Ishikawa (cell line): ENCODE results near the gene IGDCC3.

Source experiments
- CEBPB ChIP-seq: IDR thresholded peaks from 2 replicates; pipeline ENCODE4 v1.6.1; 2012
- CREB1 ChIP-seq: IDR thresholded peaks from 2 replicates; pipeline ENCODE4 v1.6.1; 2012; ENCODE audit warnings: low read depth
- EGR1 ChIP-seq: IDR thresholded peaks from 2 replicates; pipeline ENCODE4 v1.6.1; 2012
- EP300 ChIP-seq: IDR thresholded peaks from 2 replicates; pipeline ENCODE4 v1.6.1; 2012; ENCODE audit warnings: borderline replicate concordance
- MAX ChIP-seq: IDR thresholded peaks from 2 replicates; pipeline ENCODE4 v1.6.1; 2012
- NFIC ChIP-seq: IDR thresholded peaks from 2 replicates; pipeline ENCODE4 v1.6.1; 2012
- RAD21 ChIP-seq: IDR thresholded peaks from 2 replicates; pipeline ENCODE4 v1.6.1; 2012; ENCODE audit warnings: low read depth
- USF1 ChIP-seq: IDR thresholded peaks from 2 replicates; pipeline ENCODE4 v1.6.1; 2012
- YY1 ChIP-seq: IDR thresholded peaks from 2 replicates; pipeline ENCODE4 v1.6.1; 2012; ENCODE audit warnings: low read depth
- TF ChIP-seq, protein P1 (sequence below): IDR thresholded peaks from 2 replicates; pipeline ENCODE4 v1.6.1; 2012; ENCODE audit warnings: low read depth, mild to moderate bottlenecking

- TF ChIP-seq, protein P1, sequence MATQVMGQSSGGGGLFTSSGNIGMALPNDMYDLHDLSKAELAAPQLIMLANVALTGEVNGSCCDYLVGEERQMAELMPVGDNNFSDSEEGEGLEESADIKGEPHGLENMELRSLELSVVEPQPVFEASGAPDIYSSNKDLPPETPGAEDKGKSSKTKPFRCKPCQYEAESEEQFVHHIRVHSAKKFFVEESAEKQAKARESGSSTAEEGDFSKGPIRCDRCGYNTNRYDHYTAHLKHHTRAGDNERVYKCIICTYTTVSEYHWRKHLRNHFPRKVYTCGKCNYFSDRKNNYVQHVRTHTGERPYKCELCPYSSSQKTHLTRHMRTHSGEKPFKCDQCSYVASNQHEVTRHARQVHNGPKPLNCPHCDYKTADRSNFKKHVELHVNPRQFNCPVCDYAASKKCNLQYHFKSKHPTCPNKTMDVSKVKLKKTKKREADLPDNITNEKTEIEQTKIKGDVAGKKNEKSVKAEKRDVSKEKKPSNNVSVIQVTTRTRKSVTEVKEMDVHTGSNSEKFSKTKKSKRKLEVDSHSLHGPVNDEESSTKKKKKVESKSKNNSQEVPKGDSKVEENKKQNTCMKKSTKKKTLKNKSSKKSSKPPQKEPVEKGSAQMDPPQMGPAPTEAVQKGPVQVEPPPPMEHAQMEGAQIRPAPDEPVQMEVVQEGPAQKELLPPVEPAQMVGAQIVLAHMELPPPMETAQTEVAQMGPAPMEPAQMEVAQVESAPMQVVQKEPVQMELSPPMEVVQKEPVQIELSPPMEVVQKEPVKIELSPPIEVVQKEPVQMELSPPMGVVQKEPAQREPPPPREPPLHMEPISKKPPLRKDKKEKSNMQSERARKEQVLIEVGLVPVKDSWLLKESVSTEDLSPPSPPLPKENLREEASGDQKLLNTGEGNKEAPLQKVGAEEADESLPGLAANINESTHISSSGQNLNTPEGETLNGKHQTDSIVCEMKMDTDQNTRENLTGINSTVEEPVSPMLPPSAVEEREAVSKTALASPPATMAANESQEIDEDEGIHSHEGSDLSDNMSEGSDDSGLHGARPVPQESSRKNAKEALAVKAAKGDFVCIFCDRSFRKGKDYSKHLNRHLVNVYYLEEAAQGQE, result no peak
- no peak for TF ChIP-seq MAX
- no peak for TF ChIP-seq CEBPB
- no peak for TF ChIP-seq EP300
- no peak for TF ChIP-seq CREB1
- no peak for TF ChIP-seq RAD21
- no peak for TF ChIP-seq YY1
- no peak for TF ChIP-seq NFIC
- no peak for TF ChIP-seq USF1
- no peak for TF ChIP-seq EGR1
Observed at GRCh38 chr15:65371976-65372786, 5.6 kb downstream of the IGDCC3 start.
